GM12872 (cell line): ENCODE measurements around the gene ELFN1.
A peak's percentile ranks its signal among the peaks of the same experiment; 100 is the strongest.

Source experiments
- CTCF ChIP-seq: IDR thresholded peaks from 3 replicates; pipeline ENCODE4 v1.5.1; 2011; ENCODE audit warnings: low read depth, mild to moderate bottlenecking, low read length, moderate library complexity; ENCODE audit not compliant: insufficient read depth

The ELFN1 gene

GRCh38 chr7:1661461-1661860, 8.6 kb upstream of the ELFN1 start:
- no peak for TF ChIP-seq CTCF

DNA sequence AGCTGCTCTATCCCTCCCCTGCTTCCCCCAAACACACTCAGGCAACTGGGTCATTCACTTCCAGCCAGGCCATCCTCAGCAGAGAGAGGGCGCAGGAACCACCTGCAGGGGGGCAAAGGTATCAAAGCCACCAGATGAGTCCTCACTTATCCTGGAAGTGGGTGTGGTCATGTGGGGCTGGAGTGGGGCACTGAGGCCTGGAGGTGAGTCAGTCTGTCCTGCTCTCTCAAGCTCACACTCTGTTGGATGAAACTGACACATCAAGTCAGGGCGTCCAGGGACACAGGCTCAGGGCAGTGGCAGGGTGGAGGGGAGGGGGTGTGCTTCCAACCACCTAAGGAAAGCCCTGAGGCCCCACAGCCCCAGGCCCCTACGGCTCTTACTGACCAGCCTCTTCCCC, 8.0 kb upstream of the ELFN1 start:
- no peak for TF ChIP-seq CTCF

- no peak for TF ChIP-seq CTCF
These were observed 7.3 kb upstream of the ELFN1 start for GRCh38 chr7:1662767-1663166.

DNA sequence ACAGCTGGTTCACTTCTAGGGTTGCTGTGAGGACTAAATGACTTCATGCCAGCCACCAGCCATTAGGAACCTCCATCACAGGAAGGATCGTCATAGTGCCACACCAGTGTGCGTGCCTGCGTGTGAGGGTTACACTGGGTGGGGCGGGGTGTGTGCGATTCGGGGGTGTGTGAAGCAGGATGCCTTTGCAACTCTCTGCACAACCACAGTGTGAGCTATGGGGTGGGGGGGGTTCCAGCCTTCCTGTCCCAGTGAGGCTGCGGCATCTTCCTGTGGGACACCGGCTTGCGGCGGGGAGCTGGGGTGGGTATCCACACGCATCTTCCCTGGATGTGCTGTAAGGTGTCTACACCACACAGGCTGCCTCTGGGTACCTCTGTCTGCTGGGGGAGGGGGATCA, 6.9 kb upstream of the ELFN1 start:
- no peak for TF ChIP-seq CTCF

- no peak for TF ChIP-seq CTCF
These were observed 6.0 kb upstream of the ELFN1 start for GRCh38 chr7:1663857-1664651.

- TF ChIP-seq CTCF, result peak; percentile 69
These were observed 5.1 kb upstream of the ELFN1 start for GRCh38 chr7:1664711-1665548.

DNA sequence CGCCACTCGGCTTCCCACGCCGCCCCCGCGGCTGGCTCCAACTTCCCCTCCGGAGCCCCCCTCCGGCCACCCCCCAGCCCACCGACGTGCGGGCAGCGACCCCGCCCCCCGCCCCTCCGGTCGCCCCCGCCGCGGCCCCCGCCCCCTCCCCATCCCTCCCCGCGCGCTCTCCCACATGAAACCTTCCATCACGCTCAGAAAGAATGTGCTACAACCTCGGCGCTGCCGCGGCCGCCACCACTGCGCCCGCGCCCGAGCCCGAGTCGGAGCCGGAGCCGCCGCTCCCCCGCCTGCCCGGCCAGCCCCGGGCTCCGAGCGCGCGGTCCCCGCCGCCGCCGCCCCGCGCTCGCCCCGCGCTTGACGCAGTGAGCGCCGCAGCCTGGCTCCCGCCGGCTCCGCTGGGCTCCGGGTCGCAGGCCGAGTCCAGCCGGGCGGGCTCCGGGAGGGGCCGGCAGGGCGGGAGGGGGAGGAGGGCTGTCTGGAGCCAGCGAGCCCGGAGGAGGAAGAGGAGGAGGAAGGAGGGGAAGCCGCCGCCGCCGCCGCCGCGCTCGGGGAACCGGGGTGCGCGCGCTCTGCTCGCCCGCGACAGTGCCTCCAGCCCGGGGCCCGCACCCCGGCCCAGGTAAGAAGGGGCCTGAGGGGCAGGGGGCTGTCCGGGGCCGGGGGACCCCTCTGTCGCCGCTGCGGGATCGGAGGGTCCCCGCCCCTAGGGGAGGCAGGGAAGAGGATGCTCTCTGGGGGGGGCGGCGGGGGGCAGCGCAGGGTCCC, 4.3 kb upstream of the ELFN1 start:
- no peak for TF ChIP-seq CTCF
